ENCODE measurements around the gene ABHD17A.

ABHD17A gene

GRCh38 chr19:1865172-1866010 lies 19.9 kb downstream of the ABHD17A start:
- no peak for DNase-seq (ENCODE audit: low read depth in 2 of 2, low spot score in 1 of 2)

DNA sequence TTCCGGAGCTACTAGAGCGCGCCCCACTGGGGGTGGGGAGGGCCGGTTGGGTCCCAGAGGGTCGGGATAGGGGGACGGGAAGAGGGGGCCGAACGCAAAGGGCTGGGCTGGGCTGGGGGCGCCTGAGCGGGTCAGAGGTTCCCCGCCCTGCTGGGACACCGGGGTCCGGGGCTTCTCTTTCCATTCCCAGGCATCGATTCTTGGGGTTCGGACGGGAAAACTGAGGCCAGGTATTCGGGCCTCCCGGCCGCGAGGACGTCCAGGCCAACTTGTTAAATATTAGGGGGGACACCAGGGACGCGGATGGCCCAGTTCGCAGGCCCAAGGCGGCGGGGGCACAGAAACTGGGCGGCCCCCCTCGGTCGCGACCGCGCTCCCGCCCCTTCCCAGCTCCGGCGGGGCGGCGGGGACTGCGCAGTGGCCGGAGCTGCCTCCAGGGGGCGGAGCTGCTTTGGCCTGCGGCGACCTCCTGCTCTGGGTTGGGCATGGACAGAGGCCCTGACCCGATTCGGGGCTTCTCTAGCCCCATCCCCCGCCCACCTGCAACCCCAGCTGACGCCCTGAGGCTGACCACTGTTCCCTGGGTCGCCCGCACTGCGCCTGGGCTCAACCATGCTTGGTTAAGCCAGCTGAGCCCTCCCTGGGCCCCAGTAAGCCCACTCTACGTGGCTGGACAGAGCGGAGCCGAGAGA lies 20.7 kb downstream of the ABHD17A start:
- no peak for DNase-seq (ENCODE audit: low read depth in 2 of 2, low spot score in 1 of 2)

DNA sequence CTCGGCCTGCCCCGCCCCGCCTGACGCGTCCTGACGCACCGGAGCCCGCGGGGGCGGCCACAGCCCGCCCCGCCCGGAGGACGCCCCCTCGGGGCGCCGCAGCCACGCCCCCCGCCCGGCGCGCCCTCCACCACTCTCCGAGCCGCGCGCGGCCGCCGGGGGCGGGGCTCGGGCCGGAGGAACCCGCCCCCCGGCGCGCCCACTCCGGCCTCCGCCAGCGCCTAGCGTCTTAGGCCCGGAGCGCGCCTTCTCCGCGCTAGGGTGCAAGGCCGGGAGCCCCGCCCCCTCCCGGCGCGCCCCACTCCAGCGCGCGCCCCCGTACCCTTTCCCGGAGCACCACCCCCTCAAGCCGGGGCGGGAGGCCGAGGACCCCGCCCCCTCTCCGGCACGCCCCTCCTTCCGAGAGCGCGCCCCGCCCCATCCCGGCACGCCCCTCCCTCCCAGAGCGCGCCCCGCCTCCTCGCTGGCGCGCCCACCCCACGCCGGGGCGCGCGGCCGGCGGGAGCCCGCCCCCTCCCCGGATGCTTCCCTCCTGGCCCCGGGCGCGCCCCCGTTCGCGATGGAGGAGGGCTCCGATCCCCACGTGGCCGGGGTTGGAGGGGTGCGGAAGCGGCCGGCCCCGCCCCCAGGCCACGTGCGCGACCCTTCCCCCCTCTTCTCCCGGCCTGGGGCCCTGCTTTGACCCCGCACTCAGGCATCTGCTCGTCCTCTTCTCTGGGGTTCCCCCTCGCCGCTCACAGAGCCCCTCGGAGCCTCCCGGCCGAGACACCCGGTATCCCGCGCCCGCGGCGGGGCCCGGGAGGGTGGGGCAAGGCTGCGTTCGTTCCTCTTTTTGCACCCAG lies 21.4 kb downstream of the ABHD17A start:
- peak; percentile 77 to 87 for DNase-seq (ENCODE audit: low read depth in 2 of 2, low spot score in 1 of 2)

DNA sequence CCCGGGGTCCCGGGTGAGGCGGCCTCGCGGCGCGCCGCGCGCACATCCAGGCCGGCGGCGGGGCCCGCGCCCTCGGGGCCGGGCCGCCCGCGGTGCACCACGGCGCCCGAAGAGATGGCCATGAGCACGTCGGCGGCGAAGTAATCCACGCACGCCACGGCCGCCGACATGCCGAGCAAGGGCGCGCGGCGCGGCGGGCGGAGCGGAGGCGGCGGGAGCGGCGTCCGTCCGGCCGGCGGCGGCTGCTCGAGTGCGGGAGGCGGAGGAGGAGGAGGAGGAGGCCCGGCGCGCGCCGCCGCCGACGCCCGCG lies 22.0 kb downstream of the ABHD17A start, which contains the start of gene KLF16:
Gene KLF16 (minus strand): TSS at position 252 of the 310 bp plus-strand sequence. CDS start 82 bp downstream, at position 170.
- DNase-seq (ENCODE audit: low read depth in 2 of 2, low spot score in 1 of 2) = no peak

DNA sequence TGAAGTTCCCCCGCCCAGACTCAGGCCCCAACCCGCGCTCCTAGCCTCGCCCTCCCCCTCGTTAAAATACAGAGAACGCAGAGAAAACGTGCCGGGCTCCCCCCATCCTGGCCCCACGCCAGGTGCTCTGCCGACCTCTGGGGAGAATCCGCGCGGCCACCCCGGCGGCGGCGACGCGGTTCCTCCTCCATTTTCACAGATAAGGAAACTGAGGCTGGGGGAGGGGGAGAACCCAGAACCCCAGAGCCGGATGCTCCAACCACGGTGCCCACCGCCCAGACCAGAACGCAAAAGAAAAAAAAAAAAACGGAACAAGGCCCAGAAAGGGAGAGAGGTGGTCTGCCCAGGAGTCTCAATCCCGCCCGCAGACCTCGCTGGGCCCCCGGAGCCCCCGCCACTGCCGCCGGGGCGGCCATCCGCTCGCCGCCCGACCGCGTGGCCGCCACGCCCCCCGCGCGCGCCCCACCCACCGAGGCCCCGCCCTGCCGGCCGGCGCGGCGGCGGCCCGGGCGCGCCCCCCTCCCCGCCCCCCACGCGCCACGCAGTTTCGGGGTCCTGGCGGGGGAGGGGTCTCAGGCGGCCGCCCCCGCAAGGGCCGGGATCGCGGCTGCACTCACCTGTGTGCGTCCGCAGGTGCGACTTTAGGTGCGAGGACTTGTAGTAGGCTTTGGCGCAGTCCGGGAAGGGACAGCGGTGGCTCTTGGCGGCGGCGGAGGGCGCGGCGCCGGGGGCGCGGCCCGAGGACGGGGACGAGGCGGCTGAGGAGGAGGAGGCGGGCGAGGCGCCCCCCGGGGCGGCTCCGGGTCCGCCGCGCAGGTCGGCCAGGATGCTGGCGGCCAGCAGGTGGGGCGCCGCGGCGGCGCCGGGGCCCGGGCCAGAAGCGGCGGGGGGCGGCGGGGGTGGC lies 22.6 kb downstream of the ABHD17A start:
- DNase-seq (ENCODE audit: low read depth in 2 of 2, low spot score in 1 of 2) = no peak

DNA sequence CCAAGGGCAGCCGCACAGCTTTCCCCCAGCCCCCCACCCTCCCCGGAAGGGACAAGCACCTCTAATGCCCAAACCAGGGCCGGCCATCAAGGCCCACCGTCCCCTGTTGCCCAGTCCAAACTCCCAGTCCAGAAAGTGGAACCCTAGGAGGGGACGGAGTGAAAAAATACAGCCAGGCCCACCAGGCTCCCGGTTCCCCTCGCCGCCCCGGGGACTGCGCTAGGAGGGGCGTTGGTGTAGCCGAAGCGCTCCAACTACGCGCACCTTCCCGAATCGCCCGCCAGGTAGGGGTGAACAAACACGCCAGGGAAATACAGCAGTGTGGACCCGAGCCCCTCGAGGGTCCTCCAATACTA lies 23.2 kb downstream of the ABHD17A start:
- no peak for DNase-seq (ENCODE audit: low read depth in 2 of 2, low spot score in 1 of 2)

GRCh38 chr19:1861599-1862031 lies 23.7 kb downstream of the ABHD17A start:
- no peak for DNase-seq (ENCODE audit: low read depth in 2 of 2, low spot score in 1 of 2)

- DNase-seq (ENCODE audit: low read depth in 2 of 2, low spot score in 1 of 2) = no peak
Observed at GRCh38 chr19:1860821-1861598, 24.3 kb downstream of the ABHD17A start.

- DNase-seq (ENCODE audit: low read depth in 2 of 2, low spot score in 1 of 2) = no peak
Observed at GRCh38 chr19:1860042-1860775, 25.1 kb downstream of the ABHD17A start.

DNA sequence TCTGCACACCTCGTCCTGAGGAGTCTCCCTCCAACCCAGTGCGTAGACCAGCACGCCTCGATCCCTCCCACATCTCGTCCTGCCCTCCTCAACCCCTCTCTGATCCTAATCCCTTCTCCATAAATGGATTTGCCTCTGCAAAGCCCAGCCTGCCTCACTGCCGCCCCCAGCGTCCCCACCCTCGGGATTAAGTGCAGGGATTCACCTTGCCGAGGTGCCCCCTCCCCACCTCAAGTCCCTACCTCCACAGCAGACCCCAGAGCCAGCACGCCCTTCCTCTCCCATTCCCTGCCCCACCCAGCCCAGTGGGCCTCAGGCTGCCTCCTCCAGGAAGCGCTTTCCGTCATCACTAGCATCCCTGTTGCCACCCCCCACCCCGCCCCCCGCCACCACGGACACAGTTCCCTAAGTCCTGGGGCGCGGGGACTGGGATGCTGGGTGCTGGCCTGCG lies 25.9 kb downstream of the ABHD17A start:
- DNase-seq (ENCODE audit: low read depth in 2 of 2, low spot score in 1 of 2) = no peak

DNA sequence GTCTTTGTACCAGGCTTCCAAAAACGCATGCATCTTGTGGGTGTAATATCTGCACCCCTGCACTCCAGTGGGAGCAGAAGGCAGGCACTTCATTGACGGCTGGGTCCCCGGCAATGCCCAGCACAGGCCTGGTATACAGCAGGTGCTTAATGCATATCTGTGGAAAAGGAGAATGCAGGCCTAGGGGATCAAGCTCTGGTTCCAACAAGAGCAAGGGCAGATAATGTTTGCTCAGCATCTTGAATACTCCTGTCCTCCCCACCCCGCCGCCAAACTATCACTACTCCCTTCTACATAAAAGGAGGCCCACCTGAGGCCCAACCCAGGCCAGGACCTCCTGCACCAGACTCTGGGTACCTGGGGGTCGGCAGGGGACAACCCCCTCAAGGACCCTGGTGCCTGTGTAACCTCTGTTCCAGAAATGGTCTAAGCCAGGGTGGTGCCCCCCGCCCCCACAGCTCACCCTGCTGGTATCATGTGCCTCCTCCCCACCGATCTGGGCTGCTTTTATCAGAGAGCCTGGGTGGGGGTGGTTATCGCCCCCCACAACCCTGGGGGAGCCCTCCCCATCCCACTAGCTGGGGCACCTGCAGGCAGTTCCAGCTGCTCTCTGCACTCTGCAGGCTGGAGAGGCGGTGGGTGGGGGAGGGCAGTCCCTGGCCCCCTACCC lies 26.7 kb downstream of the ABHD17A start:
- DNase-seq (ENCODE audit: low read depth in 2 of 2, low spot score in 1 of 2) = no peak

GRCh38 chr19:1857648-1858326 lies 27.5 kb downstream of the ABHD17A start:
- no peak for DNase-seq (ENCODE audit: low read depth in 2 of 2, low spot score in 1 of 2)

GRCh38 chr19:1856698-1857603 lies 28.3 kb downstream of the ABHD17A start:
- no peak for DNase-seq (ENCODE audit: low read depth in 2 of 2, low spot score in 1 of 2)

GRCh38 chr19:1856345-1856697 lies 29.0 kb downstream of the ABHD17A start:
- no peak for DNase-seq (ENCODE audit: low read depth in 2 of 2, low spot score in 1 of 2)

DNA sequence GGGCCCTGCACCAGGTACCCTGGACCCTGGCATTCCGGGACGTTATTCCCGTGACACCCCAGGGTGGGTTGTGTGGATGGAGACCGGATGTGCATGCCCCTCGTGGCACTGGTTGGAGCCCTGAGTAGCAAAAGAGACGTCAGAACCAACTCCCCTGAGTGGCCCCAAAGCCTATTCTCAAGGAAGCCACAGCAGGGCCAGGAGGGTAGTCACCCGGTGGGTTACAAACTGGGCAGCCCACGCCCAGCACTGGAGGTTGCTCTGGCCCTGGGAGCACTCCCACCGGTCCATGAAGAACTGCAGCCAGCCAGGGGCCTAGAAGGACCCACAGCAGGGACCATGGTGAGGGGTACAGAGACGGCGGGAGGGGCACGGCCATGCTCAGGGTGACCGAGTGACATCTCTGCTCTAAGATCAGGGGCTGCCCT lies 29.5 kb downstream of the ABHD17A start:
- DNase-seq (ENCODE audit: low read depth in 2 of 2, low spot score in 1 of 2) = no peak

DNA sequence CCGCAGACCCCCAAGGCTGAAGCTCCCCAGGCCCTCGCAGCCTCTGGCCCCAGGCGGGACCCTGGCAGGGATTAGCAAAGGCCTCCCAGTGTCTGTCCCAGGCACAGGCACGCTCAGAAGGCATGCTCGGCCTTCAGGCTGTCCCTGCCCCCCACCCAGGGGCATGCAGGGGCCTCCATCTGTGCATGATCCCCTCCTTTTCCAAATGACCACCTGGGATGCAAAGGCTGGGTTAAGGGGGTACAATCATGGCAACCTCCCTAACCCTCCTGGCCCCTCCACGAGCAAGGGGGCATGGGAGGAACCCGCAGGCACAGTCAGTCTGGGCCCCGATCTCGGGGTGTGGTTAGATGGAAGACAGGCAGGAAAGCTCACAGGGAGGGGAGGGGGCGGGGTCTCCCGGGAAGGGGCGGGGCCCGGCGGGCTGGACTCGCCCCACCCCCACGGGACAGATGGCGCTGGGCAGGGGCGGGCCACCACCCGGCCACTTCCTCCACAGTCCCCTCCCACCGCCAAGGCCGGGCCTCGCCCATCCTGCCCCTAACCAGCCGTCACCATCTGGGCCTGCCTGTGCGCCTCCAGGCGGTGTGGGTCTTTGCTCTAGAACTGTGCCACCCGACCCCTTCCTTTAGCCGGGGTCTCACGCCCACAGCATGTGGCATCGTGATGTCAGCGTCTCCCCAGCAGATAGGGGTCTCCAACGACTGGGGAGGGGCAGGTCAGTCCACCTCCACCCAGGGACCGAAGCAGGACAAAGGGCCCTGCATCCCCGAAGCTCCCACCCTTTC lies 30.1 kb downstream of the ABHD17A start:
- DNase-seq (ENCODE audit: low read depth in 2 of 2, low spot score in 1 of 2) = peak in 1 of 2 donors; percentile 66
